ENCODE data around the gene MAT2A. TPM values are rescaled to one million over a fixed set of nuclear protein-coding genes. Genes with fewer than 3 reads are reported as not detected.

The MAT2A gene
- total RNA-seq, 6 donors from 2014 or later, result 108 to 219 (median 168) TPM

- no peaks in the 10 kb centered on the region for H3K9me3 ChIP-seq
- H3K4me3 ChIP-seq, result no peak overlapping the region
- H3K4me1 ChIP-seq, result peaks cover 3 to 9% (median 4%) of the 10 kb centered on the region in 4 donors
- WGBS, 2 donors, result 81 to 87% methylated on average over 4 of the region's 4 CpGs
- no peak overlapping the region for H3K27ac ChIP-seq
- no peak for DNase-seq
- no peaks in the 10 kb centered on the region for H3K36me3 ChIP-seq
- no peaks in the 10 kb centered on the region for H3K27me3 ChIP-seq
- no peak for ATAC-seq (ENCODE audit: low FRiP score in 2 of 2)
- no peak for TF ChIP-seq POLR2AphosphoS5 (IDR thresholded peaks at IDR 0.05)
- no peak for TF ChIP-seq POLR2A (IDR thresholded peaks at IDR 0.05)
- TF ChIP-seq CTCF (IDR thresholded peaks at IDR 0.05), result no peak
- no peak for TF ChIP-seq EP300 (IDR thresholded peaks at IDR 0.05)
These were observed 40.9 kb upstream of the MAT2A start for GRCh38 chr2:85497944-85498630.

- no peak for TF ChIP-seq CTCF (IDR thresholded peaks at IDR 0.05)
- TF ChIP-seq POLR2AphosphoS5 (IDR thresholded peaks at IDR 0.05), result no peak
- TF ChIP-seq POLR2A (IDR thresholded peaks at IDR 0.05), result no peak
- TF ChIP-seq EP300 (IDR thresholded peaks at IDR 0.05), result no peak
- peak in 1 of 2 donors; percentile 53 for DNase-seq
These were observed 37.7 kb upstream of the MAT2A start for GRCh38 chr2:85501248-85501647.

GRCh38 chr2:85502720-85503119 lies 36.2 kb upstream of the MAT2A start:
- DNase-seq (no peak), ATAC-seq (ENCODE audit: low FRiP score in 2 of 2) (no peak)
- TF ChIP-seq POLR2A (IDR thresholded peaks at IDR 0.05) (no peak), POLR2AphosphoS5 (IDR thresholded peaks at IDR 0.05) (no peak), CTCF (IDR thresholded peaks at IDR 0.05) (no peak), EP300 (IDR thresholded peaks at IDR 0.05) (no peak)
- Histone ChIP-seq H3K27ac (no peak overlapping the region), H3K9me3 (no peaks in the 10 kb centered on the region), H3K4me3 (no peak overlapping the region), H3K27me3 (no peaks in the 10 kb centered on the region), H3K4me1 (peaks cover 6 to 12% (median 10%) of the 10 kb centered on the region in 4 donors), H3K36me3 (no peaks in the 10 kb centered on the region)
- WGBS, 2 donors, result 80 to 81% methylated on average over 3 of the region's 3 CpGs

More at GRCh38 chr2:85501248-85501647, 37.7 kb upstream of the MAT2A start:
- peak in 1 of 2 donors; percentile 7 for ATAC-seq (ENCODE audit: low FRiP score in 2 of 2)
- peak overlapping the region in 3 of 4 donors; percentile 44 to 74 (median 58) for H3K27ac ChIP-seq
- peaks cover 6 to 12% (median 10%) of the 10 kb centered on the region in 4 donors for H3K4me1 ChIP-seq
- no peaks in the 10 kb centered on the region for H3K9me3 ChIP-seq
- 62 to 63% methylated on average over 3 of the region's 3 CpGs for WGBS, 2 donors
- H3K36me3 ChIP-seq, result no peaks in the 10 kb centered on the region
- H3K27me3 ChIP-seq, result no peaks in the 10 kb centered on the region
- no peak overlapping the region for H3K4me3 ChIP-seq

- Histone ChIP-seq H3K36me3 (no peaks in the 10 kb centered on the region), H3K4me3 (no peak overlapping the region), H3K4me1 (peaks cover 6 to 12% (median 10%) of the 10 kb centered on the region in 4 donors), H3K27me3 (no peaks in the 10 kb centered on the region), H3K27ac (no peak overlapping the region), H3K9me3 (no peaks in the 10 kb centered on the region)
- no peak for DNase-seq
- ATAC-seq (ENCODE audit: low FRiP score in 2 of 2), result peak in 1 of 2 donors; percentile 12
- 82 to 94% methylated on average over 7 to 17 of the region's 17 CpGs for WGBS, 2 donors
- TF ChIP-seq CTCF (IDR thresholded peaks at IDR 0.05), result no peak
- TF ChIP-seq EP300 (IDR thresholded peaks at IDR 0.05), result no peak
- TF ChIP-seq POLR2A (IDR thresholded peaks at IDR 0.05), result no peak
- no peak for TF ChIP-seq POLR2AphosphoS5 (IDR thresholded peaks at IDR 0.05)
These were observed 35.7 kb upstream of the MAT2A start for GRCh38 chr2:85503168-85503850.

Measured in upper lobe of left lung (tissue), 6 donors.